Mesothelial cell of epicardium (in vitro differentiated cells): Measurements from ENCODE around the gene BIRC3. TPM values are rescaled to one million over a fixed set of nuclear protein-coding genes. Genes with fewer than 3 reads are reported as not detected.

ENCODE experiments used
- DNase-seq, 2 experiments: peaks; one replicate each; pipeline ENCODE4 v3.0.0; 2021; ENCODE audit warnings: low spot score in 2 of 2; ENCODE audit not compliant: unreplicated experiment in 2 of 2
- H3K27ac Mint-ChIP-seq: 2 replicates; pipeline ENCODE4 v1.8.0; 2021; ENCODE audit warnings: mixed read lengths
- H3K27me3 Mint-ChIP-seq: 2 replicates; pipeline ENCODE4 v1.8.0; 2021; ENCODE audit warnings: low read depth, mixed read lengths
- H3K36me3 Mint-ChIP-seq: 2 replicates; pipeline ENCODE4 v1.8.0; 2021; ENCODE audit warnings: mixed read lengths
- H3K4me1 Mint-ChIP-seq: 2 replicates; pipeline ENCODE4 v1.8.0; 2021; ENCODE audit warnings: mixed read lengths
- H3K4me3 Mint-ChIP-seq: 2 replicates; pipeline ENCODE4 v1.8.0; 2021; ENCODE audit warnings: mild to moderate bottlenecking, moderate library complexity, mixed read lengths
- H3K9me3 Mint-ChIP-seq: 2 replicates; pipeline ENCODE4 v1.8.0; 2021; ENCODE audit warnings: mixed read lengths
- total RNA-seq: library from RNA; stranded (reverse); gene quantifications from 3 replicates; pipeline ENCODE4 v1.2.1, GENCODE V29; 2021
- TF ChIP-seq, protein P1 (sequence below): fragments of 200-600 bp; sonication (generic); IDR thresholded peaks from one replicate; pipeline ENCODE4 v1.5.0; 2021; ENCODE audit warnings: antibody characterized with exemption; ENCODE audit not compliant: unreplicated experiment

The BIRC3 gene
- total RNA-seq, 1 donor from 2014 or later, result 1.4 TPM

DNA sequence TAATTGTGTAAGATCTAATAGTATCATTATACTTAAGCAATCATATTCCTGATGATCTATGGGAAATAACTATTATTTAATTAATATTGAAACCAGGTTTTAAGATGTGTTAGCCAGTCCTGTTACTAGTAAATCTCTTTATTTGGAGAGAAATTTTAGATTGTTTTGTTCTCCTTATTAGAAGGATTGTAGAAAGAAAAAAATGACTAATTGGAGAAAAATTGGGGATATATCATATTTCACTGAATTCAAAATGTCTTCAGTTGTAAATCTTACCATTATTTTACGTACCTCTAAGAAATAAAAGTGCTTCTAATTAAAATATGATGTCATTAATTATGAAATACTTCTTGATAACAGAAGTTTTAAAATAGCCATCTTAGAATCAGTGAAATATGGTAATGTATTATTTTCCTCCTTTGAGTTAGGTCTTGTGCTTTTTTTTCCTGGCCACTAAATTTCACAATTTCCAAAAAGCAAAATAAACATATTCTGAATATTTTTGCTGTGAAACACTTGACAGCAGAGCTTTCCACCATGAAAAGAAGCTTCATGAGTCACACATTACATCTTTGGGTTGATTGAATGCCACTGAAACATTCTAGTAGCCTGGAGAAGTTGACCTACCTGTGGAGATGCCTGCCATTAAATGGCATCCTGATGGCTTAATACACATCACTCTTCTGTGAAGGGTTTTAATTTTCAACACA lies 6.4 kb downstream of the BIRC3 start:
- no peaks in the 10 kb centered on the region for H3K4me1 Mint-ChIP-seq
- no peak overlapping the region for H3K4me3 Mint-ChIP-seq
- no peaks in the 10 kb centered on the region for H3K36me3 Mint-ChIP-seq
- TF ChIP-seq, protein P1, sequence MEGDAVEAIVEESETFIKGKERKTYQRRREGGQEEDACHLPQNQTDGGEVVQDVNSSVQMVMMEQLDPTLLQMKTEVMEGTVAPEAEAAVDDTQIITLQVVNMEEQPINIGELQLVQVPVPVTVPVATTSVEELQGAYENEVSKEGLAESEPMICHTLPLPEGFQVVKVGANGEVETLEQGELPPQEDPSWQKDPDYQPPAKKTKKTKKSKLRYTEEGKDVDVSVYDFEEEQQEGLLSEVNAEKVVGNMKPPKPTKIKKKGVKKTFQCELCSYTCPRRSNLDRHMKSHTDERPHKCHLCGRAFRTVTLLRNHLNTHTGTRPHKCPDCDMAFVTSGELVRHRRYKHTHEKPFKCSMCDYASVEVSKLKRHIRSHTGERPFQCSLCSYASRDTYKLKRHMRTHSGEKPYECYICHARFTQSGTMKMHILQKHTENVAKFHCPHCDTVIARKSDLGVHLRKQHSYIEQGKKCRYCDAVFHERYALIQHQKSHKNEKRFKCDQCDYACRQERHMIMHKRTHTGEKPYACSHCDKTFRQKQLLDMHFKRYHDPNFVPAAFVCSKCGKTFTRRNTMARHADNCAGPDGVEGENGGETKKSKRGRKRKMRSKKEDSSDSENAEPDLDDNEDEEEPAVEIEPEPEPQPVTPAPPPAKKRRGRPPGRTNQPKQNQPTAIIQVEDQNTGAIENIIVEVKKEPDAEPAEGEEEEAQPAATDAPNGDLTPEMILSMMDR, result no peak
- no peaks in the 10 kb centered on the region for H3K9me3 Mint-ChIP-seq
- no peaks in the 10 kb centered on the region for H3K27me3 Mint-ChIP-seq
- H3K27ac Mint-ChIP-seq, result no peak overlapping the region
- no peak for DNase-seq

DNA sequence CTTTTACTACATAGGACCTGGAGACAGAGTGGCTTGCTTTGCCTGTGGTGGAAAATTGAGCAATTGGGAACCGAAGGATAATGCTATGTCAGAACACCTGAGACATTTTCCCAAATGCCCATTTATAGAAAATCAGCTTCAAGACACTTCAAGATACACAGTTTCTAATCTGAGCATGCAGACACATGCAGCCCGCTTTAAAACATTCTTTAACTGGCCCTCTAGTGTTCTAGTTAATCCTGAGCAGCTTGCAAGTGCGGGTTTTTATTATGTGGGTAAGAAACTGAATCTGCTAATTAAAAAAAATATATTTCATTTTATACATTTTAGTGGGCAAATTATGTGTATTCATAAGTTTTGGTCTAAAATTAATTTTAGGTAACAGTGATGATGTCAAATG lies 7.8 kb downstream of the BIRC3 start:
- Mint-ChIP-seq H3K4me1 (no peaks in the 10 kb centered on the region), H3K36me3 (no peaks in the 10 kb centered on the region), H3K27ac (no peak overlapping the region), H3K4me3 (no peak overlapping the region), H3K27me3 (no peaks in the 10 kb centered on the region), H3K9me3 (no peaks in the 10 kb centered on the region)
- no peak for DNase-seq
- TF ChIP-seq, protein P1, result no peak

DNA sequence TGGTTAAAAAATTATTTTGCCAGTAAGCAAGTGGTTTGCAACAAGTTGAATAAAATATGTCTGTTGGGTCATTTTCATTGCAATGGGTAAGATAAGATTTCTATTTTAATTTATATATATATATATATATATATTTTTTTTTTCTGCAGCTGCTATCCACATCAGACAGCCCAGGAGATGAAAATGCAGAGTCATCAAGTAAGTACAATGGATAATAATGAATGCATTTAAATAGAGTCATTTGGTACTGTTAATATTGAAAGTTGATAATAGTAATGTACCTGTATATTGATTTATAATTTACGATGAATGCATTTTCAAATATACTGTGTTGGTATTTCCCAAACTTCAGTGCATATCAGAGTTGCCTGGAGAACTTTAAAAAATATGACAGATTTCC lies 11.5 kb downstream of the BIRC3 start:
- H3K4me3 Mint-ChIP-seq, result no peak overlapping the region
- no peak for DNase-seq
- TF ChIP-seq, protein P1, result no peak
- no peak overlapping the region for H3K27ac Mint-ChIP-seq
- H3K4me1 Mint-ChIP-seq, result peaks cover 11% of the 10 kb centered on the region
- H3K27me3 Mint-ChIP-seq, result no peaks in the 10 kb centered on the region
- no peaks in the 10 kb centered on the region for H3K9me3 Mint-ChIP-seq
- no peaks in the 10 kb centered on the region for H3K36me3 Mint-ChIP-seq

DNA sequence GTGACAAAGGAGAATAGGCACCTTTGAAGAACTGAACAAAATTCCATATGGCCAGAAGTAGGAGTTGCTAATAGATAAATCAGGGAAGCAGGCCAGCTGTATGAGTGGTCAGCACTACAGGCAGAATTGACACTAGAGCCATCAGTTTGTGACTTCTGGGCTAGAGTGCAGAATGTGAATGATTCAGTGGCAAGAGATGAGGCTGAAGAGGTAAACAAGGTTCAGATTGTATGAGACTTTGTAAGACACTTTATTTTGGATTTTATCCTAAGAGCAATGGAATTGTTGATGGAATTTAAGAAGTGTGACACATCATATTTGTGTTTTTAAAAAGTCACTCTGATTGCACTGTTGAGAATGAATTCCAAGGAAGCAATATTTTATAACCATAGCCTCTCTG lies 12.9 kb downstream of the BIRC3 start:
- peaks cover 11% of the 10 kb centered on the region for H3K4me1 Mint-ChIP-seq
- H3K36me3 Mint-ChIP-seq, result no peaks in the 10 kb centered on the region
- H3K27ac Mint-ChIP-seq, result no peak overlapping the region
- DNase-seq, result no peak
- H3K9me3 Mint-ChIP-seq, result no peaks in the 10 kb centered on the region
- TF ChIP-seq, protein P1, result no peak
- no peaks in the 10 kb centered on the region for H3K27me3 Mint-ChIP-seq
- H3K4me3 Mint-ChIP-seq, result no peak overlapping the region

DNA sequence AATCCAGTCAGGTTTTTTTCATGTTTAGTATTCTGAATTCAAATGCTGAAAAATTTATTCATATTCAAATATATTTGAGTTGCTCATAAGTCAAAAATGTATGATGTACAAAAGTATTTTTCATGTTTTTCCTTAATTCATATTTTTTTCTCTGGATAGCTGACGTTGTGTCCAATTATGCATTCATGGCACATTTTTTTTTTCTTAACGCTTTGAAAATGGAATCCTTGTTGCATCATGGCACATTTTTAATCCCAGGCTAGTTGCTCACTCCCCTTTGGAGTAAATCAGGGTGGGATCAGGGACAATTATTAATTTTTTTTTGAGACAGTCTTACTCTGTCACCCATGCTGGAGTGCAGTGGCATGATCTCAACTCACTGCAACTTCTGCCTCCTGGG lies 14.1 kb downstream of the BIRC3 start:
- no peak overlapping the region for H3K4me3 Mint-ChIP-seq
- no peak overlapping the region for H3K27ac Mint-ChIP-seq
- peaks cover 11% of the 10 kb centered on the region for H3K4me1 Mint-ChIP-seq
- H3K36me3 Mint-ChIP-seq, result no peaks in the 10 kb centered on the region
- H3K27me3 Mint-ChIP-seq, result no peaks in the 10 kb centered on the region
- DNase-seq, result no peak
- no peaks in the 10 kb centered on the region for H3K9me3 Mint-ChIP-seq
- TF ChIP-seq, protein P1, result no peak

DNA sequence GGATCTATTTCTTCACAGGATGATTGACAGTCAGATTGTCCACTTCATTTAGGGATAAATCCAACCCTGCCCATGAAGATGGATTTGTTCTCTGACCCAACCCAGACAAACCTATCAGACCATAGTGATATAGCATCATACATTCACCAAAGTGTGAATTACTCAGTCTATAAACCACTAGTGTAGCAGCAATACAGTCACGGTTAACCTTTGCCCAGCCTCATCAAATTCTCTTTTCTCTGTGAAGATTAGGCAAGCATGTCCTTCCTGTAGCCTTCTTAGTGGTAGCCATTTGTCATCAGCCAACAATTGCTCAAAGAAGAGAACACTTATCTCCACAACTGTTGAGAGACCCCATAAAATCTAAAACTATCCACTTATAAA lies 15.3 kb downstream of the BIRC3 start:
- Mint-ChIP-seq H3K9me3 (no peaks in the 10 kb centered on the region), H3K4me3 (no peak overlapping the region), H3K4me1 (peaks cover 11% of the 10 kb centered on the region), H3K27me3 (no peaks in the 10 kb centered on the region), H3K27ac (peak overlapping the region; percentile 32), H3K36me3 (no peaks in the 10 kb centered on the region)
- TF ChIP-seq, protein P1, result no peak
- no peak for DNase-seq
